CD4-positive, alpha-beta T cell treated with Interleukin-12 subunit alpha and Interleukin-12 subunit beta, for 1 hour (primary cell): ENCODE data around the gene SLC35G3.
A peak's percentile ranks its signal among the peaks of the same experiment; 100 is the strongest.
"Not testable (repeated sequence)": the region's sequence is repeated elsewhere in the genome, so short reads cannot be mapped to it uniquely, and the experiment has no call there.

ENCODE experiments used
- DNase-seq: peaks from one replicate; pipeline ENCODE4 v3.0.0-alpha.2; 2020

SLC35G3 gene

DNA sequence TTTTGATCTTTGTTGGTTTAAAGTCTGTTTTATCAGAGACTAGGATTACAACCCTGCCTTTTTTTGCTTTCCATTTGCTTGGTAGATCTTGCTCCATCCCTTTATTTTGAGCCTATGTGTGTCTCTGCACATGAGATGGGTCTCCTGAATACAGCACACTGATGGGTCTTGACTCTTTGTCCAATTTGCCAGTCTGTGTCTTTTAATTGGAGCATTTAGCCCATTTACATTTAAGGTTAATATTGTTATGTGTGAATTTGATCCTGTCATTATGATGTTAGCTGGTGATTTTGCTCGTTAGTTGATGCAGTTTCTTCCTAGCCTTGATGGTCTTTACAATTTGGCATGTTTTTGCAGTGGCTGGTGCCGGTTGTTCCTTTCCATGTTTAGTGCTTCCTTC lies 8.4 kb upstream of the SLC35G3 start:
- DNase-seq: not testable (repeated sequence)

DNA sequence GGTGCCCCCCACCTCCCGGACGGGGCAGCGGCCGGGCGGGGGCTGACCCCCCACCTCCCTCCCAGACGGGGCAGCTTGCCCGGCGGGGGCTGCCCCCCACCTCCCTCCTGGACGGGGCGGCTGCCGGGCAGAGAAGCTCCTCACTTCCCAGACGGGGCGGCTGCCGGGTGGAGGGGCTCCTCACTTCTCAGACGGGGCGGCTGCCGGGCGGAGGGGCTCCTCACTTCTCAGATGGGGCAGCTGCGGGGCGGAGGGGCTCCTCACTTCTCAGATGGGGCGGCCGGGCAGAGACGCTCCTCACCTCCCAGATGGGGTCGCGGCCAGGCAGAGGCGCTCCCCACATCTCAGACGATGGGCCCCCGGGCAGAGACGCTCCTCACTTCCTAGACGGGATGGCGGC lies 869 bp upstream of the SLC35G3 start:
- DNase-seq: not testable (repeated sequence)

DNA sequence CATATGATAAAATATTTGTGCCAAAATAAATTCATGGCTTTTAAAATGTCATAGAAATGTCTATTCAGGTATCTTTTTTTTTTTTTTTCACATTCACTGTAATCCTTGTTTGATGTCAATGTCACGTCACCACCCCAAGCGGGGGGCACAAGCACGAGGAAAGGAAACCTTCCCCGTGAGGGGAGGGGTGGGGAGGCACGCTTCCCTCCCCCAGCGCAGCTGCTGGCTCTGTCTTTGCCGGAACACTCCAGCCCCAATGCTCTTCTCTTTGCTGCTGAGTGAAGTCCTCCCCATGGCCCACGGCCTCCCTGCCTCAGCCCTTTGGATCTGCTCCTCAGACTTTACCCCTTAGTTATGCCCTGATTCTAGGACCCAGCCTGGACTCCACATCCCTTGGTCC lies 1.5 kb downstream of the SLC35G3 start:
- no peak for DNase-seq

DNA sequence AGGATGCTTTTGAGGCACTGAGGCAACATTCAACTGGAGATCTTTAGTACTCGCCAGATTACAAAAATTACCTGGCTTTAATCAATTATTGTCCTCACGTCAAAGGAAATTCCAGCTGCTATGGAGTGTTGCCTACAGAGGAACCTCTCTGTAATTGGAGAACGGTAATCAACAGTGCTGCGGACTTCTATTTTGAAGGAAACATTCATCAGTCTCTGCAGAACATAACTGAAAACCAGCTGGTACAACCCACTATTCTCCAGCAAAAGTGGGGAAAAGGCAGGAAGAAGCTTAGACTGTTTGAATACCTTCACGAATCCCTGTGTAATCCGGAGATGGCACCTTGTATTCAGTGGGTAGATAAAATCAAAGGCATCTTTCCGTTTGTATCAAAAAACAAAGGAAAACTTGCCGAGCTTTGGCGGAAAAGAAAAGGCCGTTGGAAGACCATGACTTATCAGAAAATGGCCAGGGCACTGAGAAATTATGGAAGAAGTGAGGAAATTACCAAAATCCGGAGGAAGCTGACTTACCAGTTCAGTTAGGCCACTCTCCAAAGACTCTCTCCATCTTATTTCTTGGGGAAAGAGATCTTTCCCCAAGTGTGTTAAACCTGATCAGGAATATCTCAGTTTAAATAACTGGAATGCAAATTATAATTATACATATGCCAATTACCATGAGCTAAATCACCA lies 3.0 kb downstream of the SLC35G3 start:
- no peak for DNase-seq

DNA sequence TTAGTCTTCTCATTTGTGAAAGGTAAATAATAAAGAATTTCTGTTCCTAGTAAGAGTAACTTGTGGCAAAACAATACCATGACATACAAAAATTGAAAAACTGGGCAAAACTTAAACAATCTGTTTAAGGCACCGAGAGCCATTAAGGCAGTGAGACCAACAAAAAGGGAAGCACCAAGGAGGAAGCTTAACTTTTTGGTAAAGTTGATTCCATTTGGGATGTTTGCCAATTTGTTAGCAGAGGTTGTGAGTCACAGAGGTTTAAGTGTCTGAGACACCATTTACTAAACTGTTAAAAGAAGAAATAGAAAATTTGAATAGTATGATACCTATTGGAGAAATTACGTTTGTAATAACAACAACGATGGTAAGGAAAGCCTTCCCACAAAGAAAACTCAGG lies 4.9 kb downstream of the SLC35G3 start:
- no peak for DNase-seq

DNA sequence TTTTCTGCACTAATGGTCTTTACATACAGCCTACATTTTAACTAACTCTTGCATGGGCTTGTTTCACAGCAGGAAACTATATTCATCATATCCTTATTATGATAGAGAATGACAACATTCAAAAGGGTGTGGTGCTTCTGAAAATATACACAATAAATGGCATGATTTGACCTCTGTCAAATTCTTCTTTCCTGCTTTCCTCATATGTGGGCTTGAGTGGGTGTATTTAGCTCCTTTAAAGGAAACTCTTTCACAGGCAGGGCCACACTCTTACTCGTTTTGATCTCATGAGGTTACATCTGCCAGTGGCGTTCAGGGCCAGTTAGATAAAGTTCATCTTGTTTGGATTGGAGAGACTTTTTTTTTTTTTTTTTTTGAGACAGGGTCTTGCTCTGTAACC lies 6.1 kb downstream of the SLC35G3 start:
- DNase-seq: no peak

DNA sequence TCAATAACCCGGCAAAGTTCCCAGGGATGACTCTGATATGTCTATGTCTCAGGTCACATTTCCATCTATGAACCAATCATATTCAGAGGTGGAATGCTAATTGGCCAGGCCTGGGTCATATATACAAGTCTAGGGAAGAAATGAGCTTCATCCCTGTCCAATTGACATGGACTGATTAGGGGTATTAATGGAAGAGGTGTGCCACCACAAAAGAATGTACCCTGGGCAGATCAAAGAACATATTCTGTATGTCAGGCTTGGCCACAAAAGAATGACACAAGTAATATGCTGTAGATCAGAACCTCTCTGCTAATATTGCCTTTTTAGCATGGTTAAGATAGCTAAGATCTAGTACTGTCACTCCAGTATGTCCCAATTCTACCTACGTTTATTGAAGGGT lies 6.7 kb downstream of the SLC35G3 start:
- DNase-seq: no peak

DNA sequence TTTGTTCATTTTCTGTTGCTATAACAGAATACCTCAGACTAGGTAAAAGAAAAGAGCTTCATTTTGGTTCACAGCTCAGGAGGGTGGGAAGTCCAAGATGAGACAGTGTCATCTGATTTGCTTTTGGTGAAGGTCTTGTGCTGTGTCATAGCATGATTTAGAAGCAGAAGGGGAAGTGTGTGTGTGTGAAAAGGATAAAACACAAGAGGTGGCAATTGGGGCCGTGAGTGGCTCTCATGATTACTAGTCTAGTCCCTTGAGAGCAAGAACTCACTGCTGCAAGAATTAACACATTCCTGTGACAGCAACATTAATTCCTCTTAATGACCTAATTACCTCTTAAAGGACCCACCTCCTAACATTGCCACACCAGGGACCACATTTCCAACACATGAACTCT lies 8.3 kb downstream of the SLC35G3 start:
- no peak for DNase-seq

DNA sequence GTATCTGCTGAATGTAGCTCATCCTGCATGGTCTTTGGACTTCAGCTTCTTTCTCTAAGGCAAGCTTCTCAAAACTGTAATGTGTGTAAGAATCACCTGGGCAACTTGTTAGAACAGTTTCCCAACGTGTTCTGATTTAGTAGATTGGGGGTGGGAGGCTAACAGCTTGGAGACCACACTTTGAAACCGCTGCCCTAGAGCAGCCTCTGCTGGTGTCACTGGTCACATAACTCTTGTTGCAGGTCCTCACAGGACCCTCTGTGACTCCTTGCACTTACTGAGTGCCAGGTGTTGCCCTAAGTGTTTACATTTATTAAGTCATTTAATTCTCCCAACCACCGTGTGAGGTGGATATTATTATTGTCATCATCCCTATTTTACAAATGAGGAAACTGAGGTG lies 9.9 kb downstream of the SLC35G3 start:
- DNase-seq: no peak

DNA sequence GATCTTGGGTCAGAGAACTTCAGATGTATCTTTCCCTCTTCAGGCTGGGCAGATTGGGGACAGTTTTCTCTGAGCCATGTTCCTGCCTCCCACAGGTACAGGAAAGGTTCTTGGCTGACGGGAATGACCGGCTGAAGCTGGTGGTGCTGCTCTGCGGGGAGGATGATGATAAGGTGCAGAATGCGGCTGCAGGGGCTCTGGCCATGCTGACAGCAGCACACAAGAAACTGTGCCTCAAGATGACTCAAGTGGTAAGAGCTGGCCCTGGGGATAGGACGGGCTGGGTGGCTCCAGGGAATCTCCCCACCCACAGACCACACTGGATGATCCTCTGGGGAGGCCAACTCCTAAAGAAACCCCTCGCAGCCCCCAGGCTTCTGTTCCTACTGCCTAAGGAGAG lies 10.9 kb downstream of the SLC35G3 start:
- DNase-seq: no peak

DNA sequence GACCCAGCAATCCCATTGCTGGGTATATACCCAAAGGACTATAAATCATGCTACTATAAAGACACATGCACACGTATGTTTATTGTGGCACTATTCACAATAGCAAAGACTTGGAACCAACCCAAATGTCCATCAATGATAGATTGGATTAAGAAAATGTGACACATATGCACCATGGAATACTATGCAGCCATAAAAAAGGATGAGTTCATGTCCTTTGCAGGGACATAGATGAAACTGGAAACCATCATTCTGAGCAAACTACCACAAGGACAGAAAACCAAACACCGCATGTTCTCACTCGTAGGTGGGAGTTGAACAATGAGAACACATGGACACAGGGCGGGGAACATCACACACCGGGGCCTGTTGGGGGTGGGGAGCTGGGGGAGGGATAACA lies 14.8 kb downstream of the SLC35G3 start:
- not testable (repeated sequence) for DNase-seq

DNA sequence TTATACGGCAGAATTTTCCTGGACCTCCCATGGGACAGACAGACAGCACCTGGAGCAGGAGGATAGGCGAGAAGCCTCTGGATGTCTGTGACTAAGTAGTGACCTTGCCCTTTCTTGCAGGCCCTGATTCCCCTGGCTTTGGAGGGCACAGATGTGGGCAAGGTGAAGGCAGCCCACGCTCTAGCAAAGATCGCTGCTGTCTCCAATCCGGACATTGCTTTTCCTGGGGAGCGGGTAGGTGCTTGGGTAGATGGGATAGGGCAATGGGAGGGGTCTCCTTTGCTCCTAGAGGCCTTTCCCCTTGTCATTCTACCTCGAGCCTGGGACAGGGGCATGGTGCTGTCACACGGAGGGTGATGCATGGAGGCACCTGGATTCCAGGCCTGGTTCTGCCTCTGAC lies 17.3 kb downstream of the SLC35G3 start:
- DNase-seq: no peak

DNA sequence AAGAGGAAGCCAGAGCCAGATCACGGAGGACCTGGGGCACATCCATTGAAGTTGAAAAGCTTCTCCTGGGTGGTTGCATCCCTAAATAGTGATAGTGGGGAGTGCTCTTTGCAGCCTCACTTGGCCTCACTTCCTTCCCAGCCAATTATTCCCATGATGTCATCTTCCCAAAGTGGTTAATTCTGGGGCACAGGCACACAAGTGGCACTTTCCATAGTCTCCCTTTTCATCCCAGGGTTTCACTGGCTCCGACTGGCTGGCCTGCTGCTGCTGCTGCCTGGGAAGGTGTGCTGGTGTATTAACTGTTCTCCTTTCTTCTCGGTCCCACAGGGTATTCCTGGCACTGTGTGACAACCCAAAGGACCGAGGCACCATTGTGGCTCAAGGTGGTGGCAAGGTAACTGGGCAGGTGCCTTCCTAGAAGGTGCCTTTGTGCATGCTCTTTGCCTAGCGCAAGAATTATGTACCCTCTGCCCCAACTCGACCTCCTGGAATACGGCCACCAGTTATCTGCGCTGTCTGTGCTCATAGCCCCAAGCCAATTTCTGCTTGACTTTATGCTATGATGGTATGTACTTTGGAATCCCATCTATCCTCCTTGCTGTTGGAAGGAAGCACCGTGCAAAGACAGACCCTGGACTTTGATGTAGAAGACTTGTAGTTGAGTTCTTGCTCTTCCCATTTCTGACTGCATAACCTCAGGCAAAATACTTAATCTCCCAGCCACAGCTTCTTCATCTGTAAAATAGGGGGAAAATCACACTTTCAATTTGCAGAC lies 18.4 kb downstream of the SLC35G3 start:
- no peak for DNase-seq

DNA sequence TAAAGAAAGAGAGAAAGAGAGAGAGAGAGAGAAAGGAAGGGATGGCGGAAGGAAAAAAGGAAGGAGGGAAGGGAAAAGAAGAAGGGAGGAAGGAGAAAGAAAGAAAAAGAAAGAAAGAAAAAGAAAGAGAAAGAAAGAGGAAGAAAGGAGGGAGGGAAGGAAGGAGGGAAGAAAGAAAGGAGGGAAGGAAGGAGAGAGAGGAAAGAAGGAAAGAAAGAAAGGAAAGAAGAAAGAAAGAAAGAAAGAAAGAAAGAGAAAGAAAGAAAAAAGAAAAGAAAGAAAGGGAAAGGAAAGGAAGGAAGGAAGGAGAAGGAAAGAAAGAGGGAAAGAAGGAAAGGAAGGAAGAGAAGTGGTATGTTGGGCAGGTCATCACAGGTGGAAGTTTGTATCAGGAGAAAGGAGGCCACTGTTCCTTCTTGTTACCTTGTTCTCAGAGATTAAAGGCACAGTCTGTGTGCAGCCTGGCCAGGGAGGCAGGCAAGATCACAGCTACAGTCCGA lies 19.3 kb downstream of the SLC35G3 start:
- no peak for DNase-seq

DNA sequence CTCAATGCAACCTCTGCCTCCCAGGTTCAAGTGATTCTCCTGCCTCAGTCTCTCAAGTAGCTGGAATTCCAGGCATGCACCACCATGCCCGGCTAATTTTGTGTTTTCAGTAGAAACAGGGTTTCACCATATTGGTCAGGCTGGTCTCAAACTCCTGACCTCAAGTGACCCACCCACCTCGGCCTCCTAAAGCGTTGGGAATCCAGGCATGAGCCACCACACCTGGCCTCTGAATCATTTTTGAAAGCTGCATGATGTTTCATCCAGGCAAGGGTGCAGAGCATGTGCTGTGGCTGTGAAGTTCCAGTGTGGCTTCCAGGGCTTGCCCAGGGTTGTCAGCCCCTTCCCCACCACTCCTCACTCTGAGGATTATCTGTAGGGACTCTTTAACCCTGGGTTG lies 21.9 kb downstream of the SLC35G3 start:
- DNase-seq: not testable (repeated sequence)

DNA sequence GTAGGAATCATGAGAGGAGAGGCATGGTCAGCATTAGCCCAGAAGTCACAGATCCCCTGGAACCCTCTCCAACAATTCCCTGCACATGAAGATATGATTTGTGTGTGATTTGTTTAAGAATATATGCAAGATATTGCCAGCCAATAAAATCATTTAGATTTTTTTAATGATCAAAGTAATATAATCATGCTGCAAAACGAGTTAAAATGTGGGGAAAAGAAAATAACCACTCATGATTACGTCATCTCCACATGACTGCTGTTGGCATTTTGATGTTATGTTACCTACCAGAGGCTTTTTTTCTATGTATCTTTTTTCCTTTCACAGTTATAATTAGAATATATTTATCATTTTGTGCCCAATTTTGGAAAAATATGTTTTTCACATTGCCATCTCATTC lies 22.4 kb downstream of the SLC35G3 start:
- DNase-seq: peak; percentile 54

DNA sequence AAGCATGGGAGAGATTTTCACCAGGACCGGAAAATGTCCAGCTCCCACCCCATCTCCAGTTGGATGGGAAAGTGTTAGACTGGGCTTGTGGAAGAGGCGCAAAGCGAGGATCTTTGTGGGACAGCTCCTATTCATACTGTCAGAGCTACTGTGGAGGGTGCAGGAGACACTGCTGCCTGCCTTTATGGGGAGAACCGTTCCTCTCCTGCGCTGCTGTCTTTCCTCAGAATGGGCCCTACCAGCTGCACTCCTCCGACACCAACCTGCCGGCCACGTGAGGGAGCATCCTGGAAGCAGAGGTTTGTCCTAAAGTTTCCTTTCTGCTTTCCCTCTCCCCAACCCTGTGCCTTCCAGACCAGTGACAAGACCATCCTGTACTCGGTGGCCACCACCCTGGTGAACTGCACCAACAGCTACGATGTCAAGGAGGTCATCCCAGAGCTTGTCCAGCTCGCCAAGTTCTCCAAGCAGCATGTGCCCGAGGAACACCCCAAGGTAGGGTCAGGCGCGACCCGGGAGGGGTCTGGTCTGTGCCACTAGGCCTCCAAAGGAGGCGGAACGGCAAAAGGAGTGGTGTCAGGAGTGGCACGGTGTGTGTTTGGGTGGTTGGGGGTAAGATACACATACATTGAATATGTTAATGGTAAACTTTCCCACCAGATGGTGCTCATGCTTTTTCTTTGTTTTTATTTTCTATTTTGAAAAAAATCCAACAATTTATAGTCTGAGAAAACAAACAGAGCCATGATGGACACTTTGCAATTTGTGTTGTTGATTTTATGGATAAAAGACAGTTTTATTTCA lies 23.0 kb downstream of the SLC35G3 start:
- peak; percentile 76 for DNase-seq

DNA sequence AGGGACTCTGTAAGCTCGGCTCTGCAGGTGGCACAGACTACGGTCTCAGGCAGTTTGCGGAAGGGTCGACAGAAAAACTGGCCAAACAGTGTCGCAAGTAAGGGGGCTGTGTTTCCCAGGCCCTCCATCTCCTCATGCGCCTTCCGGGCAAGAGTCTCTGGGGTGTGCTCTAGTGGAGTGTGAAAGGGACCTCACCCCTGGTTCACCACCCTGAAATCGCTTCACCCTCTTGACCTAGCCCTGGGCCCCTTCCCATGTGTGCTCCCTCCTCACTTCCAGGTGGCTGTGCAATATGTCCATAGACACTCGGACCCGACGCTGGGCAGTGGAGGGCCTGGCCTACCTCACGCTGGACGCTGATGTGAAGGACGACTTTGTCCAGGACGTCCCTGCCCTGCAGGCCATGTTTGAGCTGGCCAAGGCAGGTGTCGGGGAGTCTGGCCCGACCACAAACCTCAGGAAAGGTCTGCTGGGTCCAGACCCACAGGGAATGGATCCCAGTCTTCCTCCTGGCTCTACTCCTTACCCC lies 24.3 kb downstream of the SLC35G3 start:
- DNase-seq: no peak

DNA sequence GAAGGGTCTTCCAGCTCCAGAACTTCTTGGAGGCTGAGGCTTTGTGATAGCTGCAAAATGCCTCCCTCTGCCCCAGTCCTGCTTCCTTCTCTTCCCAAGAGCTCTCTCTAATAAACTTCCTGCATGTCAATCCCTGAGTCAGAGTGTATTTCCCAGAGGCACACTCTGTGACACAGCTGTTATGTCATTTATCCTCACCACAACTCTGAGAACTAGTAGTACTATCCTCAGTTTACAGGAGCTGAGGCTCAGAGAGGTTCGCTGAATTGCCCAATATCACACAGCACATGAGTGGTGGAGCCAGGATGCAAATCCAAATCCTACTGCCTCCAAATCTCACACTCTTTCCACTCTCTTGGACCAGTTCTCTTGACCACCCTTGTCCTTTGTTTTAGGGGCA lies 26.5 kb downstream of the SLC35G3 start:
- no peak for DNase-seq

DNA sequence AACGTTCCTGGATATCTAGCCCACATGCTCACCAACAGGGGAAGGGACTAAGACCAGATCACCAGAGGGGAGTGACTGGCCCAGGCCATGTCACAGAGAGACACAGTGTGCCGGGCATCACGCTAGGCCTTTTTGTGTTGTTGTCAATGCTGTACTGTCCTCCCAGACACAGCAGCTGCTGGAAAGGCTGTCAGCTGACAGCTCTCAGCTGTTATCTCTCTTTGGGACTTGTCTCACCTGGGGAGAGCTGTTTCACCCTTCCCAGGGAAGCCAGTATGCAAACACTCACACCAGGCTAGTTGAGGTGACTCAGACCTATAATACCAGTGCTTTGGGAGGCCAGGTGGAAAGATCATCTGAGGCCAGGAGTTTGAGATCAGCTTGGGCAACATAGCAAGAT lies 27.1 kb downstream of the SLC35G3 start:
- DNase-seq: no peak

DNA sequence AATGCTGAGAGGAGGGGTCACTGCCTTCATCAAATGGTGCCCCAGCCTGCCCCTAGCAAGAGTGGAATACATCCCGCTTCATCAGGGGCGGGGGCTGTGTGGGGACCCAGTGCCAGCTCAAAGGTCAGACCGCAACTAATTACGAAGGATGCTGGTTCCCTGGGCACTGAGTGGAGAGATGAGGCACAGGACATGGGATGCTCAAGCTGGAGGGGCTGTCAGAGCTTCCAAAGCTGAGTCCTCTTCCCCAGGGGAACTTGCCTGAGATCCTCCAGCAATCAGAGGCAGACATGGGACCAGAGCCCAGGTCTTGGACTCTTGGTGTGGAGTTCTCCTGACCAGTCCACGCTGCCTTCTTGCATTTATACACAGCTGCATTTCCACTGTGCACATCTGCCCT lies 27.7 kb downstream of the SLC35G3 start:
- DNase-seq: no peak

DNA sequence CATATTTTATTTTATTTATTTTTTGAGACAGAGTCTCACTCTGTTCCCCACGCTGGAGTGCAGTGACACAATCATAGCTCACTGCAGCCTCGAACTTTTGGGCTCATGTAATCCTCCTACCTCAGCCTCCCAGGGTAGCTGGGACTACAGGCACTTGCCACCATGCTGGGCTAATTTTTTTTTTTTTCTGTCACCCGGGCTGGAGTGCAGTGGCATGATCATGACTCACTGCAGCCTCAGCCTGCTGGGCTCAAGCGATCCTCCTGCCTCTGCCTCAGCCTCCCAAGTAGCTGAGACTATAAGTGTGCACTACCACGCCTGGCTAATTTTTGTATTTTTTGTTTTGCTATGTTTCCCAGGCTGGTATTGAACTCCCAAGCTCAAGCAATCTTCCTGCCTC lies 29.5 kb downstream of the SLC35G3 start:
- no peak for DNase-seq

DNA sequence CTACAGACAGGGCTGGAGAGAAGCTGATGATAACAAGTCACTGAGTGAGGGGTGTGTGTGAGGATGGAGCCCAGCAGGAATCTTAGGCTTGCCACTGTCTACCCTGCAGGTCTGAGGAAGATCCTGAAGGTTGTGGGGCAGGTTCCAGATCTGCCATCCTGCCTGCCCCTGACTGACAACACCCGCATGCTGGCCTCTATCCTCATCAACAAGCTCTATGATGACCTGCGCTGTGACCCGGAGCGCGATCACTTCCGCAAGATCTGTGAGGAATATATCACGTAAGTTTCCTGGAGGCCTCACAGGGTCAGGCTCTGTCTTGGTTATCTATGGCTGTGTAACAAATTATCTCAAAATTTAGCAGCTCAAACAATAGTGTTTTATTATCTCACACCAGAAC lies 30.3 kb downstream of the SLC35G3 start:
- DNase-seq: no peak
